Naive B cell (primary cell): ENCODE results near the gene KIF1B. TPM values are rescaled to one million over a fixed set of nuclear protein-coding genes. Genes with fewer than 3 reads are reported as not detected.

Source experiments
- polyA plus RNA-seq, 6 donors: library from polyadenylated mRNA; unstranded; fragments of 300-500 nt; fragmentation: Illumina TruSeq; gene quantifications; one replicate each; pipeline ENCODE4 v1.2.3, GENCODE V29; 2021; ENCODE audit warnings: low read depth in 6 of 6

The KIF1B gene
- polyA plus RNA-seq, 6 donors from 2014 or later, result 0.84 to 2.0 (median 1.4) TPM

Other genes with a start within 250 kb of the KIF1B start
- 1 to 10 TPM in 1 of 6 donors, not detected in 5; 1.1 TPM for gene RBP7, start 213.3 kb upstream of the KIF1B start, polyA plus RNA-seq
- gene UBE4B, start 177.6 kb upstream of the KIF1B start, polyA plus RNA-seq, result 10 to 100 TPM in 1 of 6 donors, 1 to 10 TPM in 5; 2.0 to 11.7 (median 7.8) TPM
- gene PGD, start 188.5 kb downstream of the KIF1B start, polyA plus RNA-seq, result 10 to 100 TPM; 30.4 to 54.5 (median 32.7) TPM
- 10 to 100 TPM; 10.1 to 21.3 (median 14.2) TPM for gene CENPS, start 219.9 kb downstream of the KIF1B start, polyA plus RNA-seq
- not detected for gene CORT, start 239.5 kb downstream of the KIF1B start, polyA plus RNA-seq